Measurements from ENCODE around the gene KIAA1755. TPM values are rescaled to one million over a fixed set of nuclear protein-coding genes. Genes with fewer than 3 reads are reported as not detected.

KIAA1755 gene
- polyA plus RNA-seq, 1 of the 3 experiments (the other 2 are of a cell fraction) = 0.54 TPM

DNA sequence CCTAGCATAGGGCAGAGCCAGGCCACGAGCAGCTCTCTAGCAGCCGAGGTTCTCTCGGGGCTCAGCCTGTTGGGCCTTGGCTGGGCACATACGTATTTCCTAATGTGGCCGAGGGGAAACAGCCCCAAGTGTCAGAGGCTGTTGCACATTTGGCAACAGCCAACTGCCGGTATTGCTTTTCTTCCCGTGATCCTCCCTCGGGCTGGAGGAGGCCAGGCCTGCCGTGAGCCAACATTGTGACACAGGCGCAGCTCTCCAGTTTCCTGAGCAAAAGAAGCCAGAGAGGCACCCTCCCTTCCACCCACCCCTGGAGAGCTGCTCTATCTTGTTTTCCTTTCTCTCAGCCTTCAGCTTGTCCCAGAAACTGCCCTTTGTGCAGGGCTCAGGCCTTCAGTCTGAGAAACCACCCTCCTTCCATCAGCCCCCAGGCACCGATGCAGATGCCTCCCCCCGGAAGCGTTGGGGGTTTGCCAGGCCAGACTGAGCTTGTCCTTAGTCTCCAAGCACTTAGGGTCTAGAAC is 38.3 kb upstream of the KIAA1755 start:
- 62% methylated on average over 13 of the region's 13 CpGs for WGBS (ENCODE audit: low lambda C conversion rate)
- ChIA-PET CTCF (interaction anchor here (1.0 to 3.2 kb wide), 3 partner anchors 78 to 241 kb away, joined by 3 to 10 read pairs (median 3); no protein-coding TSS in a partner anchor), POLR2A (no interaction called here)
- H3K27ac ChIP-seq (ENCODE audit: low read depth in 2 of 2, low read length in 1 of 2) = no peak overlapping the region
- H3K4me2 ChIP-seq = no peak overlapping the region
- no peaks in the 10 kb centered on the region for H3K79me2 ChIP-seq (ENCODE audit: insufficient read depth)
- H3K9me2 ChIP-seq = no peaks in the 10 kb centered on the region
- no peak overlapping the region for H3K9ac ChIP-seq
- H3K9me3 ChIP-seq = no peaks in the 10 kb centered on the region
- H3K4me3 ChIP-seq (ENCODE audit: low read depth in 2 of 2, low read length in 1 of 2) = no peak overlapping the region
- no peaks in the 10 kb centered on the region for H4K20me1 ChIP-seq (ENCODE audit: insufficient read depth)
- no peak for TF ChIP-seq YY1 (IDR thresholded peaks at IDR 0.05; ENCODE audit: low read depth)
- H2AFZ ChIP-seq (ENCODE audit: low read depth) = 0 out of 2 replicates have a peak overlapping the region, but pooled peaks have one; percentile 51
- peaks cover 0 to 10% of the 10 kb centered on the region in 2 experiments; a peak in 1 of 4 replicates for H3K4me1 ChIP-seq (ENCODE audit: control insufficient read depth in 1 of 2, insufficient read depth in 2 of 2, low read depth in 1 of 2, low read length in 1 of 2)
- no peaks in the 10 kb centered on the region for H3K36me3 ChIP-seq (replicated peaks in 1 of 2; ENCODE audit: control insufficient read depth in 1 of 2, insufficient read depth in 2 of 2, low read length in 1 of 2)
- DNase-seq = peak; percentile 29
- peaks cover 4% of the 10 kb centered on the region for H3F3A ChIP-seq (replicated peaks; ENCODE audit: insufficient read depth)
- no peaks in the 10 kb centered on the region for H3K27me3 ChIP-seq (ENCODE audit: insufficient read depth)

GRCh38 chr20:38297916-38298674 is 37.6 kb upstream of the KIAA1755 start:
- Histone ChIP-seq H2AFZ (ENCODE audit: low read depth) (no peak overlapping the region), H3K27ac (ENCODE audit: low read depth in 2 of 2, low read length in 1 of 2) (no peak overlapping the region), H3K4me2 (no peak overlapping the region), H3F3A (replicated peaks; ENCODE audit: insufficient read depth) (no peaks in the 10 kb centered on the region), H3K9ac (no peak overlapping the region), H3K27me3 (ENCODE audit: insufficient read depth) (no peaks in the 10 kb centered on the region), H4K20me1 (ENCODE audit: insufficient read depth) (no peaks in the 10 kb centered on the region), H3K4me3 (ENCODE audit: low read depth in 2 of 2, low read length in 1 of 2) (no peak overlapping the region), H3K9me3 (no peaks in the 10 kb centered on the region), H3K79me2 (ENCODE audit: insufficient read depth) (no peaks in the 10 kb centered on the region), H3K9me2 (no peaks in the 10 kb centered on the region), H3K4me1 (ENCODE audit: control insufficient read depth in 1 of 2, insufficient read depth in 2 of 2, low read depth in 1 of 2, low read length in 1 of 2) (peaks cover 0 to 10% of the 10 kb centered on the region in 2 experiments; a peak in 1 of 4 replicates), H3K36me3 (replicated peaks in 1 of 2; ENCODE audit: control insufficient read depth in 1 of 2, insufficient read depth in 2 of 2, low read length in 1 of 2) (no peaks in the 10 kb centered on the region)
- POLR2A ChIA-PET = no interaction called here
- 83% methylated on average over 7 of the region's 7 CpGs for WGBS (ENCODE audit: low lambda C conversion rate)
- no peak for TF ChIP-seq ELF1 (IDR thresholded peaks at IDR 0.05)
- TF ChIP-seq EP300 (IDR thresholded peaks at IDR 0.05; ENCODE audit: borderline replicate concordance in 1 of 2, low read depth in 1 of 2, low read length in 1 of 2) = no peak
- TF ChIP-seq FOXM1 (IDR thresholded peaks at IDR 0.05; ENCODE audit: low read depth) = no peak
- no peak for TF ChIP-seq GABPA (IDR thresholded peaks at IDR 0.05; ENCODE audit: low read depth)
- TF ChIP-seq MEF2A (IDR thresholded peaks at IDR 0.05; ENCODE audit: borderline replicate concordance, low read depth) = no peak
- TF ChIP-seq, protein P1, sequence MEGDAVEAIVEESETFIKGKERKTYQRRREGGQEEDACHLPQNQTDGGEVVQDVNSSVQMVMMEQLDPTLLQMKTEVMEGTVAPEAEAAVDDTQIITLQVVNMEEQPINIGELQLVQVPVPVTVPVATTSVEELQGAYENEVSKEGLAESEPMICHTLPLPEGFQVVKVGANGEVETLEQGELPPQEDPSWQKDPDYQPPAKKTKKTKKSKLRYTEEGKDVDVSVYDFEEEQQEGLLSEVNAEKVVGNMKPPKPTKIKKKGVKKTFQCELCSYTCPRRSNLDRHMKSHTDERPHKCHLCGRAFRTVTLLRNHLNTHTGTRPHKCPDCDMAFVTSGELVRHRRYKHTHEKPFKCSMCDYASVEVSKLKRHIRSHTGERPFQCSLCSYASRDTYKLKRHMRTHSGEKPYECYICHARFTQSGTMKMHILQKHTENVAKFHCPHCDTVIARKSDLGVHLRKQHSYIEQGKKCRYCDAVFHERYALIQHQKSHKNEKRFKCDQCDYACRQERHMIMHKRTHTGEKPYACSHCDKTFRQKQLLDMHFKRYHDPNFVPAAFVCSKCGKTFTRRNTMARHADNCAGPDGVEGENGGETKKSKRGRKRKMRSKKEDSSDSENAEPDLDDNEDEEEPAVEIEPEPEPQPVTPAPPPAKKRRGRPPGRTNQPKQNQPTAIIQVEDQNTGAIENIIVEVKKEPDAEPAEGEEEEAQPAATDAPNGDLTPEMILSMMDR (IDR thresholded peaks at IDR 0.05) = no peak
- no peak for TF ChIP-seq YY1 (IDR thresholded peaks at IDR 0.05; ENCODE audit: low read depth)
- TF ChIP-seq SMC3 (IDR thresholded peaks at IDR 0.05; ENCODE audit: low read depth, low read length) = no peak
- no peak for TF ChIP-seq NRF1 (IDR thresholded peaks at IDR 0.05; ENCODE audit: low read depth, low read length)
- TF ChIP-seq, protein P2, sequence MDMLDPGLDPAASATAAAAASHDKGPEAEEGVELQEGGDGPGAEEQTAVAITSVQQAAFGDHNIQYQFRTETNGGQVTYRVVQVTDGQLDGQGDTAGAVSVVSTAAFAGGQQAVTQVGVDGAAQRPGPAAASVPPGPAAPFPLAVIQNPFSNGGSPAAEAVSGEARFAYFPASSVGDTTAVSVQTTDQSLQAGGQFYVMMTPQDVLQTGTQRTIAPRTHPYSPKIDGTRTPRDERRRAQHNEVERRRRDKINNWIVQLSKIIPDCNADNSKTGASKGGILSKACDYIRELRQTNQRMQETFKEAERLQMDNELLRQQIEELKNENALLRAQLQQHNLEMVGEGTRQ (IDR thresholded peaks at IDR 0.05; ENCODE audit: borderline replicate concordance, low read depth, low read length) = no peak
- TF ChIP-seq, protein P3, sequence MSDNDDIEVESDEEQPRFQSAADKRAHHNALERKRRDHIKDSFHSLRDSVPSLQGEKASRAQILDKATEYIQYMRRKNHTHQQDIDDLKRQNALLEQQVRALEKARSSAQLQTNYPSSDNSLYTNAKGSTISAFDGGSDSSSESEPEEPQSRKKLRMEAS (IDR thresholded peaks at IDR 0.05; ENCODE audit: low read depth) = no peak
- TF ChIP-seq SIN3A (IDR thresholded peaks at IDR 0.05; ENCODE audit: borderline replicate concordance, low read depth, low read length) = no peak
- no peak for TF ChIP-seq NFIC (IDR thresholded peaks at IDR 0.05; ENCODE audit: borderline replicate concordance)
- TF ChIP-seq RXRA (IDR thresholded peaks at IDR 0.05; ENCODE audit: borderline replicate concordance, low read depth) = no peak
- no peak for TF ChIP-seq ZBTB33 (IDR thresholded peaks at IDR 0.05; ENCODE audit: borderline replicate concordance, low read depth)
- CTCF ChIA-PET = interaction anchor here (1.0 to 3.2 kb wide), 2 partner anchors 77 to 240 kb away, joined by 3 to 10 read pairs; no protein-coding TSS in a partner anchor
- DNase-seq = no peak

All from SK-N-SH (cell line).